Activated T-cell treated with anti-CD3 and anti-CD28 coated beads, Interleukin-2, amount 50 U/mL, for 4 hours (primary cell): ENCODE measurements around the gene GOLGA6L24. TPM values are rescaled to one million over a fixed set of nuclear protein-coding genes. Genes with fewer than 3 reads are reported as not detected.
"Not testable (repeated sequence)": the region's sequence is repeated elsewhere in the genome, so short reads cannot be mapped to it uniquely, and the experiment has no call there.

Experiments used
- ATAC-seq, 2 donors: fragments of 200-7000 bp; cut with Tn5 transposase; one replicate each; pipeline ENCODE4 v1.10.0; 2021
- DNase-seq: peaks from one replicate; pipeline ENCODE4 v3.0.0-alpha.2; 2020
- H3K27me3 Mint-ChIP-seq: one replicate; pipeline ENCODE4 v1.8.0; 2021; ENCODE audit warnings: low read depth, mixed read lengths
- H3K36me3 Mint-ChIP-seq: one replicate; pipeline ENCODE4 v1.8.0; 2022; ENCODE audit warnings: mixed read lengths; ENCODE audit not compliant: insufficient read depth
- H3K4me1 Mint-ChIP-seq: one replicate; pipeline ENCODE4 v1.8.0; 2021; ENCODE audit warnings: low read depth, mixed read lengths
- H3K4me3 Mint-ChIP-seq: one replicate; pipeline ENCODE4 v1.8.0; 2021; ENCODE audit warnings: mild to moderate bottlenecking, moderate library complexity, mixed read lengths
- H3K9me3 Mint-ChIP-seq: one replicate; pipeline ENCODE4 v1.8.0; 2021; ENCODE audit warnings: mixed read lengths
- total RNA-seq, 3 donors: library from RNA; stranded (reverse); gene quantifications; one replicate each; pipeline ENCODE4 v1.2.1, GENCODE V29; 2021

GOLGA6L24 gene
- total RNA-seq = not detected

DNA sequence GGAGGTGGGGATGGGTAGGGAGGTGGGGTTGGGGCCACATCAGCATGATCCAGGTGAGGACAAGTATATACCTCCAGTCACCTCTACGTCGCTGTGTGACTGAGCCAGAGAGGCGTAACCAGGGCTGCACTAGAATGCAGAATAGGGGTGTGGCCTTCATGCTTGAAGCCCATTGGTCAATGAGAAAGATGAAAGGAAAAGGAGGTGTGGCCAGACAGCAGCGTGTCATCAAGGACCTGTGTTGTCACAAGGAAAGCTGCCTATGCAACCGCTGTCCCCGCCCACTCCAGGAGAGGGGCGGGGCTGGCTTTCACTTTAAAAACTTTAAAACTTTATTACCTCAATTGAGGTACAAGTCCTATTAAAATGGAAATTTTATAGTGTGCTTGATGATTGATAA is at the start of gene GOLGA6L24:
TSS of gene GOLGA6L24 (minus strand) at position 101 of the 400 bp plus-strand sequence. CDS start at position 40, 61 bp downstream.
- not testable (repeated sequence) for H3K36me3 Mint-ChIP-seq, H3K9me3 Mint-ChIP-seq, H3K4me1 Mint-ChIP-seq, H3K27me3 Mint-ChIP-seq, H3K4me3 Mint-ChIP-seq, ATAC-seq, DNase-seq

DNA sequence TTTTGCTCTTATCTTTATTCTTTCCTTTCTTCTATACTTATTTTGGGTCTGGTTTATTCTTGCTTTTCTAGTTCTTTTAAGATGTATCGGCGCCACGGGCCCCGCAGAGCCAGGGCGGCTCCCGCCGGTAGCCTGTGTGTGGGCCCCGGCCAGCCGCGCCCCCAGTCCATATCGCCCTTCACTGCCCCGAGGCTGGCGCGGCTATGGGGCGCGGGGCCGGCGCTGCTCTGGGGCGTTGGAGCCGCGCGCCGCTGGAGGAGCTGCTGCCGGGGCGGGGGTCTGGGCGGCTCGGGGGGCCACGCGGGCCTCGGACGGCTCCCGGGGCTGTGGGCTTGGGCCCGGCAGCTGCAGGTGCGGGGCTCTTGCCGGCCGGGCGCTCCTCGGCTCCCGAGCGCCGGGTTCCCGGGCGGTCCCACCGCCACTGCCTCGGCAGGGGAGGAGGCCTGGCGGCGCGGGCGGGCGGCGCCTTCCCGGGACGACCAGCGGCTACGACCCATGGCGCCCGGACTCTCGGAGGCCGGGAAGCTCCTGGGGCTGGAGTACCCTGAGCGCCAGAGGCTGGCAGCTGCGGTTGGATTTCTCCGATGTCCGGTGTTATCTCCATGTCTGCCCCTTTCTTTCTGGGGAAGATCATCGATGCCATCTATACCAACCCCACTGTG is 45.0 kb upstream of the GOLGA6L24 start:
- H3K4me1 Mint-ChIP-seq, DNase-seq, H3K9me3 Mint-ChIP-seq, H3K27me3 Mint-ChIP-seq, H3K36me3 Mint-ChIP-seq, H3K4me3 Mint-ChIP-seq: not testable (repeated sequence)
- peak in 1 of 2 donors; percentile 34 for ATAC-seq

GRCh38 chr15:28396022-28396421 is 38.1 kb upstream of the GOLGA6L24 start:
- not testable (repeated sequence) for H3K9me3 Mint-ChIP-seq, H3K36me3 Mint-ChIP-seq, DNase-seq, H3K27me3 Mint-ChIP-seq, ATAC-seq, H3K4me1 Mint-ChIP-seq, H3K4me3 Mint-ChIP-seq

DNA sequence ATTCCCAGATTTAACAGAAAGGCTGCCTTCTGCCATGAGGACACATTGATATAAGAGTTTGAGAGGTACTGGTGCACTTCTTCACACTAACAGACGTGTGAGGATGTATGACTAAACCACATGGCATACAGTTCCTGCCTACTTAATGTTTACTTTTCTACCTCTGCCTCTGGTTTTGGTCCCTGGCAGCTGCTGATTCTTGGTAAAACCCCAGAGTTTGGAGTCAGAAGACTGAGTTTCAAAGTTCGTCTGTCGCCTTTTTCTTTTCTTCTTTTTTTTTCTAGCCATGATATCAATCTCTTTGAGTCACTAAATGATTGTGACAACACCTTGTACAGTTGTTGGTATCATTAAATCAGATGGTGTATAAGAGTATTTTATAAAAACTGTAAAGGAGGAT is 22.2 kb upstream of the GOLGA6L24 start:
- not testable (repeated sequence) for ATAC-seq, H3K4me3 Mint-ChIP-seq, H3K27me3 Mint-ChIP-seq, H3K9me3 Mint-ChIP-seq, H3K36me3 Mint-ChIP-seq, DNase-seq, H3K4me1 Mint-ChIP-seq

DNA sequence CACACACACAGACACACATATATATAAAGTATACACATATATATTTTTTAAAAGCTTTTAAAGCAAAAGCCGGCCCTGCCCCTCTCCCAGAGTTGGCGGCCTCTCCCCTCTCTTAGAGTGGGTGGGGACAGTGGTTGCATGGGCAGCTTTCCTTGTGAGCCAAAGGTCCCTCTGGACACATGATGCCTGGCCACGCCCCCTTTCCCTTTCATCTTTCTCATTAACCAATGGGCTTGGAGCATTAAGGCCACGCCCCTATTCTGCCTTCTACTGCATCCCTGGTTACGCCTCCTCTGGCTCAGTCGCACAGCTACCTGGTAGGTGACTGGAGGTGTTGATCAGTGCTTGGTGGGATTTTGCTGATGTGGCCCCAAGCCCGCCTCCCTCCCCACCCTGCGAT is 20.5 kb upstream of the GOLGA6L24 start, which contains the start of gene GOLGA8F:
TSS of gene GOLGA8F (plus strand) at position 301 of the 400 bp plus-strand sequence. CDS start at position 399, 98 bp downstream.
- H3K36me3 Mint-ChIP-seq, H3K4me1 Mint-ChIP-seq: not testable (repeated sequence)

GRCh38 chr15:28365502-28365901 is 7.6 kb upstream of the GOLGA6L24 start:
- not testable (repeated sequence) for H3K36me3 Mint-ChIP-seq, H3K4me1 Mint-ChIP-seq, H3K4me3 Mint-ChIP-seq, H3K9me3 Mint-ChIP-seq, DNase-seq, H3K27me3 Mint-ChIP-seq, ATAC-seq

More for the DNA sequence above, 20.5 kb upstream of the GOLGA6L24 start, which contains the start of gene GOLGA8F:
- not testable (repeated sequence) for H3K4me3 Mint-ChIP-seq, DNase-seq, H3K27me3 Mint-ChIP-seq, ATAC-seq, H3K9me3 Mint-ChIP-seq

DNA sequence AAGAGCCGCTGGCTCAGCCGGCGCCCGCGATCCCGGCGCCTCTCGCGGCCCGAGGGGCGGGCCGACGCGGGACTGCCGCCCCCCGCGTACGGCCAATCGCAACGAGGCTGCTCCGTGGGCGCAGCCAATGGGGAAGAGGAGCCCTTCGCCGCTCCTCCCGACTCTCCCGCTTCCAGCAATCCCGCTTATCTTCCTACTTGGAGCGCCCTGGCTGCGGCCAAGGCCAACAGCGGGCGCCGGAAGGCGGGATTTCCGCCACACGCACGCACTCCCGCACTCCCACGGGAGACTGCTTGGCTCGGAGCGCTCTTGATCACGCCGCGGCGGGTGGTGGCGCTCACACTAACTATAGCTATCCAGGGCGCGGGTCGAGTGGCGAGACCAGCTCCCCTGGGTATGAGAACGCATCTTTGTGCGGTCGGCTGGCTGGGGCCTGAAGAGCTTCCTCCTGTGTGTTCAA is 35.7 kb downstream of the GOLGA6L24 start, which contains the start of gene HERC2:
TSS of gene HERC2 (minus strand) at position 51 of the 460 bp plus-strand sequence. CDS start 746 bp downstream, outside the sequence.
- not testable (repeated sequence) for DNase-seq, H3K9me3 Mint-ChIP-seq, H3K27me3 Mint-ChIP-seq, H3K36me3 Mint-ChIP-seq, H3K4me1 Mint-ChIP-seq, ATAC-seq
- peak within 1 kb of the TSS; percentile 98 for H3K4me3 Mint-ChIP-seq

DNA sequence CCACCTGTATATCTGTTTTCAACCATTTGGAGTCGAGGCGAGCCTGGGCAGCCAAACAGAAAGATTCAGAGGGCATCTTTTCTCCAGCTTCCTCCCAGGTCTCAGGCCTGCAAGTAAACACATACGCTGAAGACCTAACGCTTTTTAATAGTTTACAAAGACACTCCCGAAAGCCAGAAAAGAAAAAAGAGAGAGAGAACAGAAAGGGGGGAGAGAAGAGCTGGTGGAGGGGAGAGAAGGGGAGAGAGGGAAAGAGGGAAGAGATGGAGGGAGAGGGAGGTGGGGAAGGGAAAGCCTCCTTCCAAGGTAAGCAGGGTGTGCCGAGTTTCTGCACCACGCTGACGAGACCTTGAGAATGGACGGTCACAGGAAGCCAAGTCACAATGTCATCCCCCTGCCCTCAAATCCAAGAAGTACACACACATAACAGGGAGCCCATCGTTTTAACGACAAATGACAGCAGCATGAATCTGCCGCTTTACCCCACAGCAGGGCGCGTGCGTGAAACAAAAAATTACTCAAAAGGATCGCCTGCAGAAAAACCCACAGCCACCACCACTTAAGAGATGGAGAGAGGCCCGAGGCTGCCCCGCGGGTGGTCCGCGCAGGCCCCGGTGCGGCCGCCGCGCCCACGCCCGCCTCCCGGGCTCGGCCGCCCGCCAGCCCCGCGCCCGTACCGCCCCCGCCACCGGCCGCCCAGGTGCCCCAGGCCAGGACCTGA is 36.4 kb downstream of the GOLGA6L24 start:
- H3K4me3 Mint-ChIP-seq = peak overlapping the region; percentile 98
- not testable (repeated sequence) for H3K36me3 Mint-ChIP-seq, H3K27me3 Mint-ChIP-seq, DNase-seq, H3K9me3 Mint-ChIP-seq, ATAC-seq, H3K4me1 Mint-ChIP-seq

GRCh38 chr15:28319725-28320124 is 38.2 kb downstream of the GOLGA6L24 start:
- H3K36me3 Mint-ChIP-seq, H3K4me3 Mint-ChIP-seq, H3K27me3 Mint-ChIP-seq, DNase-seq, H3K9me3 Mint-ChIP-seq, H3K4me1 Mint-ChIP-seq, ATAC-seq: not testable (repeated sequence)

GRCh38 chr15:28318828-28319227 is 39.1 kb downstream of the GOLGA6L24 start:
- H3K27me3 Mint-ChIP-seq, ATAC-seq: not testable (repeated sequence)
- H3K36me3 Mint-ChIP-seq = peaks cover 14% of the 10 kb centered on the region

DNA sequence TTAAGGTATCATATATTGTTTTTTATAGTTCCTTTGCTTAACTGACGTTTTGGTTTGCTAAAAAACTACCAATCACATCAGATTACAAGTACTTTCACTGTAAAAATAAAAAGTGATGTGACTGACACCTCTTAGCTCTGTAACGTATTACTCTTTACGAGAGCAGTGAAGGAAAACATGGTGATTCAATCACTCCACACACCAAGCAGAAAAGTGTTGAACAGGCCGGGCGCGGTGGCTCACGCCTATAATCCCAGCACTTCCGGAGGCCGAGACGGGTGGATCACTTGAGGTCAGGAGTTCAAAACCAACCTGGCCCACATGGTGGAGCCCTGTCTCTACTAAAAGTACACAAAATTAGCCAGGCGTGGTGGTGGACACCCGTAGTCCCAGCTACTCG is 39.8 kb downstream of the GOLGA6L24 start:
- H3K4me1 Mint-ChIP-seq, H3K9me3 Mint-ChIP-seq, H3K4me3 Mint-ChIP-seq, ATAC-seq, H3K27me3 Mint-ChIP-seq, DNase-seq: not testable (repeated sequence)
- peaks cover 18% of the 10 kb centered on the region for H3K36me3 Mint-ChIP-seq

More at GRCh38 chr15:28318828-28319227, 39.1 kb downstream of the GOLGA6L24 start:
- not testable (repeated sequence) for DNase-seq, H3K4me3 Mint-ChIP-seq, H3K4me1 Mint-ChIP-seq, H3K9me3 Mint-ChIP-seq

DNA sequence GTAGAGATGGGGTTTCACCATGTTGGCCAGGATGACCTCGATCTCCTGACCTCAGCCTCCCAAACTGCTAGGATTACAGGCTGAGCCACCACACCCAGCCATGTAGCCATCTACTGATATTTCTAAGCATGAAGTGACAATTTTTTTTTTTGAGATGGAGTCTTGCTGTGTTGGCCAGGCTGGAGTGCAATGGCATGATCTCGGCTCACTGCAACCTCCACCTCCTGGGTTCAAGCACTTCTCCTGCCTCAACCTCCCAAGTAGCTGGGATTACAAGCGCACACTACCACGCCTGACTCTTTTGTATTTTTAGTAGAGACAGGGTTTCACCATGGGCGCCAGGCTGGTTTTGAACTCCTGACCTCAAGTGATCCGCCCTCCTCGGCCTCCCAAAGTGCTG is 40.9 kb downstream of the GOLGA6L24 start:
- peaks cover 18% of the 10 kb centered on the region for H3K36me3 Mint-ChIP-seq
- not testable (repeated sequence) for DNase-seq, H3K4me3 Mint-ChIP-seq, H3K4me1 Mint-ChIP-seq, H3K27me3 Mint-ChIP-seq, H3K9me3 Mint-ChIP-seq, ATAC-seq

DNA sequence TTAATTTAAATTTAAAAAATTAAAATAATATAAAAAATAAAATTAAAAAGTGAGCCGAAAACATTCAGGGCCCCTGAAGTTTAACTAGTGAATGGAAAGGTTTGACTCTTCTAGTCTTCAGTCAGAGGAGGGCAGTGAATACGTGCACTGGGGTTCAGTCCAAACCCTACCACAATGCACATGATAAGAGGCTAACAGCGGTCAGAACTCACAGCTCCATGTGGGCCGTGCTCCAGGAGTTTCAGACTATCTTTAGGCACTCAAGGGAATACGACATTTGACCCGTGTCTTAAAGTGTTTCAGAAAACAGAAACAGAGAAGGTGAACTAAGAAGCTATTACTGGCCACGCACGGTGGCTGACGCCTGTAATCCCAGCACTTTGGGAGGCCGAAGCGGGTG is 47.4 kb downstream of the GOLGA6L24 start:
- not testable (repeated sequence) for ATAC-seq, H3K9me3 Mint-ChIP-seq, DNase-seq, H3K27me3 Mint-ChIP-seq, H3K4me3 Mint-ChIP-seq, H3K4me1 Mint-ChIP-seq
- H3K36me3 Mint-ChIP-seq = peaks cover 22% of the 10 kb centered on the region

GRCh38 chr15:28308718-28309117 is 49.2 kb downstream of the GOLGA6L24 start:
- not testable (repeated sequence) for DNase-seq, H3K27me3 Mint-ChIP-seq, H3K4me1 Mint-ChIP-seq, ATAC-seq, H3K4me3 Mint-ChIP-seq, H3K36me3 Mint-ChIP-seq, H3K9me3 Mint-ChIP-seq
